CD14-positive monocyte (primary cell): ENCODE results near the gene ITGA7. TPM values are rescaled to one million over a fixed set of nuclear protein-coding genes. Genes with fewer than 3 reads are reported as not detected.

Experiments used
- DNase-seq, 3 donors: peaks; one replicate each; pipeline ENCODE4 v3.0.0-alpha.2; 2011 to 2022
- H2AFZ ChIP-seq: 2 replicates; pipeline ENCODE4 v1.6.0; 2012; ENCODE audit warnings: mild to moderate bottlenecking, low read depth, low read length, inconsistent platforms; ENCODE audit not compliant: insufficient read depth, poor library complexity, severe bottlenecking
- H3K27ac ChIP-seq, 2 donors: 1 replicate in 1 of 2; 2 replicates in 1 of 2; pipeline ENCODE4 v1.5.1; 2012 to 2013; ENCODE audit warnings: low read length in 2 of 2, control low read depth in 1 of 2, inconsistent platforms in 1 of 2, low read depth in 1 of 2, mild to moderate bottlenecking in 1 of 2
- H3K27me3 ChIP-seq, 2 donors: one replicate each; pipeline versions ENCODE4 v1.6.0 to v1.6.1; 2011 to 2013; ENCODE audit warnings: low read length in 2 of 2; ENCODE audit not compliant: control insufficient read depth in 2 of 2, insufficient read depth in 2 of 2
- H3K36me3 ChIP-seq, 2 donors: replicated peaks in 1 of 2; 1 replicate in 1 of 2; 2 replicates in 1 of 2; pipeline versions ENCODE4 v1.5.1 to v1.6.1; 2012 to 2013; ENCODE audit warnings: low read length in 2 of 2, control low read depth in 1 of 2, inconsistent platforms in 1 of 2, mild to moderate bottlenecking in 1 of 2; ENCODE audit not compliant: insufficient read depth in 2 of 2, control insufficient read depth in 1 of 2
- H3K4me1 ChIP-seq, 2 donors: 1 replicate in 1 of 2; 2 replicates in 1 of 2; pipeline versions ENCODE4 v1.5.1 to v1.6.1; 2012 to 2013; ENCODE audit warnings: low read length in 2 of 2, control low read depth in 1 of 2, inconsistent platforms in 1 of 2, mild to moderate bottlenecking in 1 of 2, moderate library complexity in 1 of 2; ENCODE audit not compliant: insufficient read depth in 2 of 2, control insufficient read depth in 1 of 2
- H3K4me2 ChIP-seq: replicated peaks from 2 replicates; pipeline ENCODE3; 2012; ENCODE audit warnings: low read length, moderate library complexity, mild to moderate bottlenecking; ENCODE audit not compliant: poor library complexity, severe bottlenecking; ENCODE audit errors: extremely low read depth
- H3K4me3 ChIP-seq, 3 experiments: fragments of 200-600 bp in 1 of 3; sonication (generic) in 1 of 3; replicated peaks in 1 of 3; 1 replicate in 2 of 3; 2 replicates in 1 of 3; pipeline ENCODE4 v1.5.1; 2011 to 2013; ENCODE audit warnings: low read length in 3 of 3, mild to moderate bottlenecking in 3 of 3, control low read depth in 2 of 3, low read depth in 2 of 3, inconsistent platforms in 1 of 3, moderate library complexity in 1 of 3
- H3K79me2 ChIP-seq: 2 replicates; pipeline ENCODE4 v1.6.0; 2012; ENCODE audit warnings: mild to moderate bottlenecking, control low read depth, inconsistent platforms, low read length, moderate library complexity; ENCODE audit not compliant: insufficient read depth
- H3K9ac ChIP-seq: 2 replicates; pipeline ENCODE4 v1.6.0; 2017; ENCODE audit warnings: low read length, mild to moderate bottlenecking; ENCODE audit not compliant: insufficient read depth, poor library complexity, severe bottlenecking
- H3K9me3 ChIP-seq, 2 donors: replicated peaks in 1 of 2; 1 replicate in 1 of 2; 2 replicates in 1 of 2; pipeline versions ENCODE4 v1.5.1 to v1.6.1; 2012 to 2013; ENCODE audit warnings: low read length in 2 of 2, control low read depth in 1 of 2; ENCODE audit not compliant: control insufficient read depth in 1 of 2, insufficient read depth in 1 of 2
- H4K20me1 ChIP-seq: 2 replicates; pipeline ENCODE4 v1.6.0; 2012; ENCODE audit warnings: mild to moderate bottlenecking, low read length, control low read depth, moderate library complexity; ENCODE audit not compliant: insufficient read depth
- H3K27ac Mint-ChIP-seq, 7 donors: one replicate each; pipeline ENCODE4 v1.8.0; 2020; ENCODE audit warnings: mild to moderate bottlenecking in 7 of 7, mixed read lengths in 7 of 7, moderate library complexity in 6 of 7, inconsistent platforms in 2 of 7
- H3K27me3 Mint-ChIP-seq, 3 donors: one replicate each; pipeline ENCODE4 v1.8.0; 2021 to 2022; ENCODE audit warnings: low read depth in 3 of 3, mild to moderate bottlenecking in 3 of 3, mixed read lengths in 3 of 3, moderate library complexity in 3 of 3, inconsistent platforms in 1 of 3
- H3K36me3 Mint-ChIP-seq, 2 donors: one replicate each; pipeline ENCODE4 v1.8.0; 2020; ENCODE audit warnings: mixed read lengths in 2 of 2, inconsistent platforms in 1 of 2, mild to moderate bottlenecking in 1 of 2
- H3K4me1 Mint-ChIP-seq: one replicate; pipeline ENCODE4 v1.8.0; 2020; ENCODE audit warnings: mild to moderate bottlenecking, mixed read lengths
- H3K4me3 Mint-ChIP-seq, 2 donors: one replicate each; pipeline ENCODE4 v1.8.0; 2020; ENCODE audit warnings: mild to moderate bottlenecking in 2 of 2, mixed read lengths in 2 of 2, moderate library complexity in 1 of 2
- H3K9me3 Mint-ChIP-seq, 7 donors: one replicate each; pipeline ENCODE4 v1.8.0; 2020 to 2022; ENCODE audit warnings: mixed read lengths in 7 of 7, mild to moderate bottlenecking in 6 of 7, moderate library complexity in 6 of 7, inconsistent platforms in 2 of 7
- WGBS: methylation state at CpG from one replicate; pipeline ENCODE4 v1.1.5; 2013; ENCODE audit warnings: missing lambda C conversion rate; ENCODE audit not compliant: insufficient coverage; 5-methylcytosine and 5-hydroxymethylcytosine counted together
- intact Hi-C, 2 donors: fragments of 100-400 bp; cut with micrococcal nuclease; formaldehyde crosslinking; loops; one replicate each; pipeline versions ENCODE4 v1.15.0 to v1.15.1; 2023
- polyA plus RNA-seq, 3 donors: library from polyadenylated mRNA; depleted of rRNA in 1 of 3; unstranded in 2 of 3; stranded (reverse) in 1 of 3; fragments of 300-500 nt in 2 of 3; fragments of >200 nt in 1 of 3; fragmentation: Illumina TruSeq in 2 of 3; gene quantifications; 1 replicate in 2 of 3; 2 replicates in 1 of 3; pipeline ENCODE4 v1.2.3, GENCODE V29; 2012 to 2021
- TF ChIP-seq, protein P1 (sequence below): fragments of 200-600 bp; IDR thresholded peaks from one replicate; pipeline ENCODE4 v1.8.0; 2022; ENCODE audit warnings: antibody characterized with exemption, mild to moderate bottlenecking

Gene ITGA7
- polyA plus RNA-seq, 3 donors = 0.23 to 3.3 (median 0.55) TPM

DNA sequence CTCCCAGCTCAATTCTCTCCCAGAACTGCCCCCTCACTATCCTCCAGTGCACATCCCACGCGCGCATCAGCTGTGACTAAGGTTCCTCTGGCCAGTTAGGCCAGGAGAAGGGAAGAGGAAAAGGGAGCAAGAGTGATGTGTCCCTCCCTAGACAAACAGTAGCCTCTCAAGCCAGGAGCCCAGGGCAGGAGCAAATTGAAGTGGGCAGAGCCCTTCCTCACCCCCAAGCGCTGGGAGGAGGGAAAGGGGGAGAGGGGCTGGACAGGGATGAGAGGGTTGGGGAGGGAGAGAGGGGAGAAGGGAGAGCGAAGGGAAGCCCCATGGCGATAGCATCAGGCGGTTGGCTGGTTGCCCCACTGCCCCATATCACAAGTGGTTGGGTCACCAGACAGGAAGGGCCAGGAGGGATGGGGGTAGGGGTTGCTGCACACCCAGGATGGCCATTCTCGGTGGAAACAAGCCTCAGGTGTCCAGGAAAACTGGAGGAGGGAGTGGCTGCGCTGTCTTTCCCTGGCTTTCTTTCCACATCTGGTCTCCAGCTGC lies 20.0 kb upstream of the ITGA7 start:
- Histone ChIP-seq H3K9ac (peak overlapping the region; percentile 98), H3K4me1 (peaks cover 33 to 46% of the 10 kb centered on the region in 2 donors), H3K36me3 (peaks cover 17 to 44% of the 10 kb centered on the region in 2 donors), H2AFZ (peak overlapping the region; percentile 23), H3K4me3 (peak overlapping the region; percentile 65 to 90 (median 82)), H4K20me1 (peaks cover 51% of the 10 kb centered on the region), H3K27ac (peak overlapping the region; percentile 99), H3K79me2 (peaks cover 45% of the 10 kb centered on the region), H3K9me3 (no peaks in the 10 kb centered on the region), H3K27me3 (no peaks in the 10 kb centered on the region), H3K4me2 (peak overlapping the region; percentile 97)
- peaks cover 51% of the 10 kb centered on the region for H3K4me1 Mint-ChIP-seq
- WGBS = 8% methylated on average over 2 of the region's 9 CpGs
- peaks cover 44 to 46% of the 10 kb centered on the region in 2 donors for H3K36me3 Mint-ChIP-seq
- H3K9me3 Mint-ChIP-seq = peaks cover 0 to 4% (median 0%) of the 10 kb centered on the region in 7 donors
- H3K27me3 Mint-ChIP-seq = peaks cover 0 to 3% (median 0%) of the 10 kb centered on the region in 3 donors
- TF ChIP-seq, protein P1, sequence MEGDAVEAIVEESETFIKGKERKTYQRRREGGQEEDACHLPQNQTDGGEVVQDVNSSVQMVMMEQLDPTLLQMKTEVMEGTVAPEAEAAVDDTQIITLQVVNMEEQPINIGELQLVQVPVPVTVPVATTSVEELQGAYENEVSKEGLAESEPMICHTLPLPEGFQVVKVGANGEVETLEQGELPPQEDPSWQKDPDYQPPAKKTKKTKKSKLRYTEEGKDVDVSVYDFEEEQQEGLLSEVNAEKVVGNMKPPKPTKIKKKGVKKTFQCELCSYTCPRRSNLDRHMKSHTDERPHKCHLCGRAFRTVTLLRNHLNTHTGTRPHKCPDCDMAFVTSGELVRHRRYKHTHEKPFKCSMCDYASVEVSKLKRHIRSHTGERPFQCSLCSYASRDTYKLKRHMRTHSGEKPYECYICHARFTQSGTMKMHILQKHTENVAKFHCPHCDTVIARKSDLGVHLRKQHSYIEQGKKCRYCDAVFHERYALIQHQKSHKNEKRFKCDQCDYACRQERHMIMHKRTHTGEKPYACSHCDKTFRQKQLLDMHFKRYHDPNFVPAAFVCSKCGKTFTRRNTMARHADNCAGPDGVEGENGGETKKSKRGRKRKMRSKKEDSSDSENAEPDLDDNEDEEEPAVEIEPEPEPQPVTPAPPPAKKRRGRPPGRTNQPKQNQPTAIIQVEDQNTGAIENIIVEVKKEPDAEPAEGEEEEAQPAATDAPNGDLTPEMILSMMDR = no peak
- intact Hi-C loops = loop anchor here in 1 of 2 donors (5.0 kb wide), 1 partner anchor 315 kb away; the partner anchor contains the start of gene RPS26
- peak overlapping the region; percentile 90 for H3K4me3 Mint-ChIP-seq
- DNase-seq = peak in 2 of 3 donors; percentile 50 to 60
- peak overlapping the region; percentile 80 to 97 (median 89) for H3K27ac Mint-ChIP-seq

DNA sequence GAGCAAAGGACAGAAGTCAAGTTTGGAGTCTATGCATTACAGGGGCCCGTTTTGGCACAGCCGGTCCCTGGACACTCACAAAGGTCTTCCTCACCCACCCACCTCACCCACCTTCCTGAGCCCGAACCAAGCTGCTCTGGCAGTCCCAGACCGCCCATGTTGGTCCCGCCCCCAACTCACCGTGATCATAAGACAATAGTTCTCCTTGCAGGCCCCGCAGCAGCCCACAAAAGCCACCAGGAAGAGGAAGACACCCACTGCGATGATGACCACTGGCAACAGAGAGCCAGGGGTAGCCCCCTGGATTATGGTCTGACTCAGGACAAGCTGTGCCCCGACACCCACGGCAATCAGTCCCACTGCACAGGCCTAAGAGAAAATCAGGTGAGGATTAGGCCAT lies 19.3 kb upstream of the ITGA7 start:
- Mint-ChIP-seq H3K27ac (peak overlapping the region in 6 of 7 donors; percentile 76 to 97 (median 90)), H3K36me3 (peaks cover 44 to 50% of the 10 kb centered on the region in 2 donors), H3K4me1 (peaks cover 51% of the 10 kb centered on the region), H3K4me3 (peak overlapping the region; percentile 90), H3K27me3 (peaks cover 0 to 3% (median 0%) of the 10 kb centered on the region in 3 donors), H3K9me3 (peaks cover 0 to 4% (median 0%) of the 10 kb centered on the region in 7 donors)
- Histone ChIP-seq H3K27ac (peak overlapping the region; percentile 99), H3K36me3 (peaks cover 17 to 50% of the 10 kb centered on the region in 2 donors), H2AFZ (no peak overlapping the region), H3K4me3 (peak overlapping the region in 1 of 3 experiments; percentile 90), H3K9me3 (no peaks in the 10 kb centered on the region), H3K27me3 (no peaks in the 10 kb centered on the region), H4K20me1 (peaks cover 52% of the 10 kb centered on the region), H3K4me1 (peaks cover 33 to 46% of the 10 kb centered on the region in 2 donors), H3K9ac (peak overlapping the region; percentile 98), H3K4me2 (peak overlapping the region; percentile 97), H3K79me2 (peaks cover 45% of the 10 kb centered on the region)
- TF ChIP-seq, protein P1 = no peak
- 45% methylated on average over 8 of the region's 10 CpGs for WGBS
- intact Hi-C loops = loop anchor here in 1 of 2 donors (5.0 kb wide), 1 partner anchor 315 kb away; the partner anchor contains the start of gene RPS26
- DNase-seq = no peak
